ENCODE data around the gene RIMBP2.

Gene RIMBP2

GRCh38 chr12:130530429-130530828, 185.7 kb downstream of the RIMBP2 start:
- no peak overlapping the region for H3K4me2 ChIP-seq
- H3K79me2 ChIP-seq (ENCODE audit: insufficient read depth, low read depth), result no peaks in the 10 kb centered on the region
- no peak overlapping the region for H3K27ac ChIP-seq
- H3K4me3 ChIP-seq (IDR thresholded peaks at IDR 0.05; ENCODE audit: insufficient read depth, low read depth, low read length), result no peak overlapping the region
- no peaks in the 10 kb centered on the region for H3K27me3 ChIP-seq (ENCODE audit: insufficient read depth, low read depth)
- no peak overlapping the region for H2AFZ ChIP-seq (ENCODE audit: low read depth)
- no peak for TF ChIP-seq CTCF (conservative IDR thresholded peaks at IDR 0.05; ENCODE audit: low read depth, low read length)
- H4K20me1 ChIP-seq (ENCODE audit: insufficient read depth), result no peaks in the 10 kb centered on the region
- no peak overlapping the region for H3K9ac ChIP-seq
- no peaks in the 10 kb centered on the region for H3K36me3 ChIP-seq (ENCODE audit: insufficient read depth)
- no peaks in the 10 kb centered on the region for H3K4me1 ChIP-seq (ENCODE audit: low read depth, poor library complexity, severe bottlenecking)

GRCh38 chr12:130529781-130530180, 186.3 kb downstream of the RIMBP2 start:
- Histone ChIP-seq H2AFZ (ENCODE audit: low read depth) (no peak overlapping the region), H3K27ac (no peak overlapping the region), H3K9ac (no peak overlapping the region), H3K79me2 (ENCODE audit: insufficient read depth, low read depth) (no peaks in the 10 kb centered on the region), H3K36me3 (ENCODE audit: insufficient read depth) (no peaks in the 10 kb centered on the region), H3K27me3 (ENCODE audit: insufficient read depth, low read depth) (no peaks in the 10 kb centered on the region), H3K4me2 (no peak overlapping the region), H3K4me1 (ENCODE audit: low read depth, poor library complexity, severe bottlenecking) (no peaks in the 10 kb centered on the region), H3K4me3 (IDR thresholded peaks at IDR 0.05; ENCODE audit: insufficient read depth, low read depth, low read length) (no peak overlapping the region), H4K20me1 (ENCODE audit: insufficient read depth) (no peaks in the 10 kb centered on the region)
- TF ChIP-seq CTCF (conservative IDR thresholded peaks at IDR 0.05; ENCODE audit: low read depth, low read length), result no peak

- Histone ChIP-seq H3K79me2 (ENCODE audit: insufficient read depth, low read depth) (no peaks in the 10 kb centered on the region), H4K20me1 (ENCODE audit: insufficient read depth) (no peaks in the 10 kb centered on the region), H3K27me3 (ENCODE audit: insufficient read depth, low read depth) (no peaks in the 10 kb centered on the region), H2AFZ (ENCODE audit: low read depth) (no peak overlapping the region), H3K36me3 (ENCODE audit: insufficient read depth) (no peaks in the 10 kb centered on the region), H3K27ac (no peak overlapping the region), H3K4me3 (IDR thresholded peaks at IDR 0.05; ENCODE audit: insufficient read depth, low read depth, low read length) (no peak overlapping the region), H3K9ac (no peak overlapping the region), H3K4me2 (no peak overlapping the region), H3K4me1 (ENCODE audit: low read depth, poor library complexity, severe bottlenecking) (no peaks in the 10 kb centered on the region)
- no peak for TF ChIP-seq CTCF (conservative IDR thresholded peaks at IDR 0.05; ENCODE audit: low read depth, low read length)
Measured at GRCh38 chr12:130527239-130527638, 188.9 kb downstream of the RIMBP2 start.

GRCh38 chr12:130526813-130527212, 189.3 kb downstream of the RIMBP2 start:
- Histone ChIP-seq H3K27ac (no peak overlapping the region), H3K4me1 (ENCODE audit: low read depth, poor library complexity, severe bottlenecking) (no peaks in the 10 kb centered on the region)
- no peak for TF ChIP-seq CTCF (conservative IDR thresholded peaks at IDR 0.05; ENCODE audit: low read depth, low read length)

More at GRCh38 chr12:130526813-130527212, 189.3 kb downstream of the RIMBP2 start:
- Histone ChIP-seq H3K79me2 (ENCODE audit: insufficient read depth, low read depth) (no peaks in the 10 kb centered on the region), H4K20me1 (ENCODE audit: insufficient read depth) (no peaks in the 10 kb centered on the region), H2AFZ (ENCODE audit: low read depth) (no peak overlapping the region), H3K4me2 (no peak overlapping the region), H3K36me3 (ENCODE audit: insufficient read depth) (no peaks in the 10 kb centered on the region), H3K9ac (no peak overlapping the region), H3K27me3 (ENCODE audit: insufficient read depth, low read depth) (no peaks in the 10 kb centered on the region), H3K4me3 (IDR thresholded peaks at IDR 0.05; ENCODE audit: insufficient read depth, low read depth, low read length) (no peak overlapping the region)
